Right lobe of liver (tissue), 4 donors: Measurements from ENCODE around the gene BOLA2.
"Not testable (repeated sequence)": the region's sequence is repeated elsewhere in the genome, so short reads cannot be mapped to it uniquely, and the experiment has no call there.

Experiments
- CTCF ChIP-seq, 4 donors: fragments of 200-600 bp in 3 of 4; fragments of 450-650 bp in 1 of 4; IDR thresholded peaks; one replicate each; pipeline versions ENCODE4 v1.5.1 to v1.8.0; 2016 to 2022; ENCODE audit warnings: antibody characterized with exemption in 4 of 4, mild to moderate bottlenecking in 2 of 4
- POLR2A ChIP-seq: fragments of 450-650 bp; IDR thresholded peaks from one replicate; pipeline ENCODE4 v1.6.1; 2017; ENCODE audit warnings: antibody characterized with exemption, mild to moderate bottlenecking
- donor health status: DM: no; HTN: no; CAD: no.
- donor health status: DM: no; HTN: no; CAD: no.
- donor health status: DM: no; HTN: yes; CAD: no.

- not testable (repeated sequence) for TF ChIP-seq POLR2A; CTCF (IDR thresholded peaks at IDR 0.05)
These were observed at the start of gene BOLA2, which contains the start of gene SLX1B for GRCh38 chr16:29454269-29454668.
